ENCODE measurements around the gene NDUFAB1. TPM values are rescaled to one million over a fixed set of nuclear protein-coding genes. Genes with fewer than 3 reads are reported as not detected.

NDUFAB1 gene
- total RNA-seq, 1 donor from 2014 or later, result 56.5 TPM

GRCh38 chr16:23535901-23536300 is 60.2 kb downstream of the NDUFAB1 start:
- Histone ChIP-seq H3K4me3 (no peak overlapping the region), H3K27me3 (ENCODE audit: low read depth) (no peaks in the 10 kb centered on the region), H3K36me3 (peaks cover 84% of the 10 kb centered on the region), H3K27ac (no peak overlapping the region), H3K9me3 (no peaks in the 10 kb centered on the region), H3K4me1 (no peaks in the 10 kb centered on the region)
- TF ChIP-seq, protein P1, sequence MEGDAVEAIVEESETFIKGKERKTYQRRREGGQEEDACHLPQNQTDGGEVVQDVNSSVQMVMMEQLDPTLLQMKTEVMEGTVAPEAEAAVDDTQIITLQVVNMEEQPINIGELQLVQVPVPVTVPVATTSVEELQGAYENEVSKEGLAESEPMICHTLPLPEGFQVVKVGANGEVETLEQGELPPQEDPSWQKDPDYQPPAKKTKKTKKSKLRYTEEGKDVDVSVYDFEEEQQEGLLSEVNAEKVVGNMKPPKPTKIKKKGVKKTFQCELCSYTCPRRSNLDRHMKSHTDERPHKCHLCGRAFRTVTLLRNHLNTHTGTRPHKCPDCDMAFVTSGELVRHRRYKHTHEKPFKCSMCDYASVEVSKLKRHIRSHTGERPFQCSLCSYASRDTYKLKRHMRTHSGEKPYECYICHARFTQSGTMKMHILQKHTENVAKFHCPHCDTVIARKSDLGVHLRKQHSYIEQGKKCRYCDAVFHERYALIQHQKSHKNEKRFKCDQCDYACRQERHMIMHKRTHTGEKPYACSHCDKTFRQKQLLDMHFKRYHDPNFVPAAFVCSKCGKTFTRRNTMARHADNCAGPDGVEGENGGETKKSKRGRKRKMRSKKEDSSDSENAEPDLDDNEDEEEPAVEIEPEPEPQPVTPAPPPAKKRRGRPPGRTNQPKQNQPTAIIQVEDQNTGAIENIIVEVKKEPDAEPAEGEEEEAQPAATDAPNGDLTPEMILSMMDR (IDR thresholded peaks at IDR 0.05), result no peak
- no peak for DNase-seq
- intact Hi-C loops (cut with DNase I), result no loop called here
- ATAC-seq, result no peak

GRCh38 chr16:23534868-23535860 is 61.0 kb downstream of the NDUFAB1 start:
- H3K4me1 ChIP-seq, result no peaks in the 10 kb centered on the region
- TF ChIP-seq, protein P1 (IDR thresholded peaks at IDR 0.05), result no peak
- no peaks in the 10 kb centered on the region for H3K9me3 ChIP-seq
- intact Hi-C loops (cut with DNase I), result no loop called here
- no peak for DNase-seq
- no peak overlapping the region for H3K4me3 ChIP-seq
- H3K36me3 ChIP-seq, result peaks cover 84% of the 10 kb centered on the region
- ATAC-seq, result peak in 1 of 2 donors; percentile 27
- H3K27ac ChIP-seq, result no peak overlapping the region
- H3K27me3 ChIP-seq (ENCODE audit: low read depth), result no peaks in the 10 kb centered on the region

DNA sequence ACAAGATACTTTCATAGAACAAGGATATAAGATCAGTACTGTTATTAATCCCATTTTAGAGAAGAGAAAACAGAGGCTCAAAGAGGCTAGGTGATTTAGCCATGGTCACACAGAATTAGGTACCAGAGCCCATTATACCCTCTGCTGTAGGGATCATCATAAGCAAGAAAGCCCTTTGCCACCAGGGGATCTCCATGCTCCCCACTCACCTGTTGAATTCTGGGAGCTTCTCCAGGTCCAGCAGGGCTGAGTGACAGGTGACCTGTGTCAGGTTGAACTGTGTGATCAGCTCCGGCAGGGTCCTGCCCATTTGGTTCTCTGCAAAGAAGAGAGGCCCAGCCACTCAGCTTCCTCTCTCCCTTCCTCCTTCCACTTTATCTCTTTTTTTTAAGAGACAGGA is 63.7 kb downstream of the NDUFAB1 start:
- peaks cover 92% of the 10 kb centered on the region for H3K36me3 ChIP-seq
- ATAC-seq, result no peak
- no peak for DNase-seq
- H3K4me1 ChIP-seq, result no peaks in the 10 kb centered on the region
- intact Hi-C loops (cut with DNase I), result no loop called here
- TF ChIP-seq, protein P1 (IDR thresholded peaks at IDR 0.05), result no peak
- H3K9me3 ChIP-seq, result no peaks in the 10 kb centered on the region
- no peak overlapping the region for H3K27ac ChIP-seq
- no peaks in the 10 kb centered on the region for H3K27me3 ChIP-seq (ENCODE audit: low read depth)
- H3K4me3 ChIP-seq, result no peak overlapping the region

Other genes with a start within 250 kb of the NDUFAB1 start
- gene COG7, start 143.1 kb downstream of the NDUFAB1 start, total RNA-seq, result 21.3 TPM
- gene GGA2, start 85.8 kb downstream of the NDUFAB1 start, total RNA-seq, result 204 TPM
- 19.5 TPM for gene EARS2, start 39.0 kb downstream of the NDUFAB1 start, total RNA-seq
- gene UBFD1, start 38.6 kb downstream of the NDUFAB1 start, total RNA-seq, result 39.1 TPM
- 12.7 TPM for gene PALB2, start 45.0 kb upstream of the NDUFAB1 start, total RNA-seq
- gene DCTN5, start 45.1 kb upstream of the NDUFAB1 start, total RNA-seq, result 42.7 TPM
- gene PLK1, start 82.6 kb upstream of the NDUFAB1 start, total RNA-seq, result 2.3 TPM
- 4.9 TPM for gene ERN2, start 116.9 kb upstream of the NDUFAB1 start, total RNA-seq
- 0.80 TPM for gene CHP2, start 158.7 kb upstream of the NDUFAB1 start, total RNA-seq
- 24.1 TPM for gene PRKCB, start 239.7 kb upstream of the NDUFAB1 start, total RNA-seq